Activated T-cell treated with anti-CD3 and anti-CD28 coated beads, Interleukin-2, amount 50 U/mL, for 1 hour (primary cell): Measurements from ENCODE around the gene PRSS50.
"Not testable (repeated sequence)": the region's sequence is repeated elsewhere in the genome, so short reads cannot be mapped to it uniquely, and the experiment has no call there.

ENCODE experiments used
- DNase-seq: peaks from one replicate; pipeline ENCODE4 v3.0.0-alpha.2; 2020

The PRSS50 gene, protein sequence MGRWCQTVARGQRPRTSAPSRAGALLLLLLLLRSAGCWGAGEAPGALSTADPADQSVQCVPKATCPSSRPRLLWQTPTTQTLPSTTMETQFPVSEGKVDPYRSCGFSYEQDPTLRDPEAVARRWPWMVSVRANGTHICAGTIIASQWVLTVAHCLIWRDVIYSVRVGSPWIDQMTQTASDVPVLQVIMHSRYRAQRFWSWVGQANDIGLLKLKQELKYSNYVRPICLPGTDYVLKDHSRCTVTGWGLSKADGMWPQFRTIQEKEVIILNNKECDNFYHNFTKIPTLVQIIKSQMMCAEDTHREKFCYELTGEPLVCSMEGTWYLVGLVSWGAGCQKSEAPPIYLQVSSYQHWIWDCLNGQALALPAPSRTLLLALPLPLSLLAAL

DNA sequence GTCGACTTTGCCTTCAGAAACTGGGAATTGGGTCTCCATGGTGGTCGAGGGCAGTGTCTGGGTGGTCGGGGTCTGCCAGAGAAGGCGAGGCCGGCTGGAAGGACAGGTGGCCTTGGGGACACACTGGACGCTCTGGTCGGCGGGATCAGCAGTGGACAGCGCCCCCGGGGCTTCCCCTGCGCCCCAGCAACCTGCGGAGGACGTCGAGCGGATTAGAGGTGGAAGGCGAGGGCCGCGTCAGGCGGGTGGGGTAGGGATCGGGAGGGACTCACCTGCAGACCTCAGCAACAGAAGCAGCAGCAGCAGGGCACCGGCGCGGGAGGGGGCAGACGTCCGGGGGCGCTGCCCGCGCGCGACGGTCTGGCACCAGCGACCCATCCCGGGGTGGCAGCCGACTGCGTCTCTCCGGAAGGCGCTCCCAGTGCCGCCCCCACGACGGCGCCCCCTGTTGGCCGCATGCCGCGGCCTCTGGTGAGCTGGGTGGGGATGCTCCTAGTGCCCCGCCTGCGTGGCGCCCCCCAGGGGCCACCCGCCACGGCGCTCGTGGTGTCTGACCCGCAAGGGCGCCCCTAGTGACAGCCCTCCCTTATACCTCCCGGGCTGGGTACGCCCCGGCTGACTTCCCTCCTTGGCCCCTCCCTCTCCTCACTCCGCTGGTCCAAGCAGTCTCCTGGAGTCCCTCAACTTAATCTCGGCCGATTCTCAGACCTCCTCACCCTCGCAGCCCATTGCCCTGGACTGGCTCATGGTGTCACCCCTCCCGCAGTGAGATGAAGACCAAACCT, at the start of gene PRSS50:
Gene PRSS50, minus strand, starts transcription at position 423 of the 785 bp plus-strand sequence. Its CDS starts 45 bp downstream, at position 378.
- DNase-seq, result peak; percentile 43

- no peak for DNase-seq
These were observed 46.5 kb upstream of the PRSS50 start for GRCh38 chr3:46764206-46764605.

DNA sequence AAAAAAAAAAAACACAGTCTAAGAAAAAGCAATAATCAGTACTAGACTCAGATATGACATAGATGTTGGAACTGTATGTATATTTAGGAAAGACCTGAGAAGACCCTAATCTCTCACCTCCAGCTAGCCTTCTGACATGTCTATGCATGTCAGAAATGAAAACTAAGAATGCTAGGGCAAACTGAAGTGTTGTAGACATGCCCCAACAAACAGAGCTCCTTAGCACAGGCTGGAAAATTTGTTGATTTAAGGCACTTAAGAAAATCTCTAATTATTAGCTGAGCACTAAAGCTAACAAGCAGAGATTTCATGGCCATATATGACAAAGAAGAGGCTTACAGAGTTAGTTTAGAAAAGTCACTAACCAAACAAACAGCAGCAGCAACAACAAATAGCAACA, 45.5 kb upstream of the PRSS50 start:
- DNase-seq, result no peak

- no peak for DNase-seq
These were observed 41.8 kb upstream of the PRSS50 start for GRCh38 chr3:46759239-46760167.

- no peak for DNase-seq
These were observed 39.0 kb upstream of the PRSS50 start for GRCh38 chr3:46756642-46757041.

GRCh38 chr3:46755646-46756045, 38.0 kb upstream of the PRSS50 start:
- DNase-seq, result no peak

- DNase-seq, result not testable (repeated sequence)
These were observed 35.5 kb upstream of the PRSS50 start for GRCh38 chr3:46753127-46753526.

GRCh38 chr3:46750555-46751038, 32.9 kb upstream of the PRSS50 start:
- DNase-seq, result no peak

DNA sequence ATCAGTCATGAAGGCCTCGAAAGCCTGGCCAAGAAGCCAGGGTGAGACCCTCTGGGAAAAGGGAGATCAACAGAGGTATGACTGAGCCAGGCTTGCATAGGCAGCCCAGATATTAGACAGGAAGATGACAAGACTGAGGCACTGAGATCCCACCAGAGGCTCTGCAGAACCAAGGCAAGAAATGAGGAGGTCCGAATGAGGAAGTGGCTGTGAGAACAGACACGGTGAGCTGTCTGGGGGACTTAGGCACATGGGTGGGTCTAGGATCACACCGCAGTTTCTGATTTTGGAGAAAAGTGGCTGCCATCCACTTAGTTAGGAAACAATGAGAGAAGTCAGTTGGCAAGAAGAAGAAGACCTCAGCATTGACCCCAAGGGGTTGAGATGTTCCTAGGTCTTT, 31.5 kb upstream of the PRSS50 start:
- no peak for DNase-seq

GRCh38 chr3:46748170-46748569, 30.5 kb upstream of the PRSS50 start:
- no peak for DNase-seq

GRCh38 chr3:46746711-46747110, 29.0 kb upstream of the PRSS50 start:
- no peak for DNase-seq

DNA sequence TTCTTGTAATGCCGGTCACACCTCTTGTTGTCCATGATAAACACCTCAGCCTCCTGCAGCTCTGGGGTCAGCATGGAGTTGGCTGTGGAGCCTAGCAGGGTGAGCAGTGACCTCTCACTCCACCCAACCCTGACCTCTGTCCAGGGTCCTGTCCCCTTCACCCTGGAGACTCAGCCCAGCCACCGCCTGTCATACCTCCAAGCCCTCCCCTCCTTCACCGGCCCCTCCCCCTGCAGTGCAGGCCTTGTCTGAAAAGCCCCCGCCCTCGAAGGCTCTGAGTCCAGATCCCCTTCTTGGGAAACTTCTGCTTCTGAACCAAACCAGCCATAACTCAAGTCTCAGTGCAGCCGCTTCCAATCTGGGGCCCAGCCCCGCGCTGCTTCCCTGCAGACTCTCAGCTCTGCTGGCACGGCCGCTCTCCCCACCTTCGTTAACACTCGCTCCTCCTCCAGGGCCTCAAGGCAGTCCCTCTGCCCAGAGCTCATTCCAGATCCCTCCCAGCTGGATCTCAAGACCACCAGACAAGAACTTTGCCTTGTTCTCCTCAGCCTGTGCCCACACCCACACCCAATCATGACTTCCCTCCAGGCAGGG, 25.4 kb upstream of the PRSS50 start:
- DNase-seq, result no peak

DNA sequence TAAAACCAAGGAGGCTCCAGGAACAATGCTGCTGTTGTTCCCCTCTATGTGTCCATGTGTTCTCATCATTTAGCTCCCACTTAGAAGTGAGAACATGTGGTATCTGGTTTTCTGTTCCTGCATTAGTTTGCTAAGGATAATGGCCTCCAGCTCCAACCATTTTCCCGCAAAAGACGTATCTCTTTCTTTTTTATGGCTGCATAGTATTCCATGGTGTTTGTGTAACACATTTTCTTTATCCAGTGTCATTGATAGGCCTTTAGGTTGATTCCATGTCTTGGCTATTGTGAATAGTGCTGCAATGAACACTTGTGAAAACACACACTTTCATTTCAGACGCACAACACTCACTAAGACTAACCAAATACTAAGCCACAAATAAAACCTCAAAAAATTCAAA, 21.9 kb upstream of the PRSS50 start:
- not testable (repeated sequence) for DNase-seq

GRCh38 chr3:46737329-46737731, 19.7 kb upstream of the PRSS50 start:
- DNase-seq, result no peak

DNA sequence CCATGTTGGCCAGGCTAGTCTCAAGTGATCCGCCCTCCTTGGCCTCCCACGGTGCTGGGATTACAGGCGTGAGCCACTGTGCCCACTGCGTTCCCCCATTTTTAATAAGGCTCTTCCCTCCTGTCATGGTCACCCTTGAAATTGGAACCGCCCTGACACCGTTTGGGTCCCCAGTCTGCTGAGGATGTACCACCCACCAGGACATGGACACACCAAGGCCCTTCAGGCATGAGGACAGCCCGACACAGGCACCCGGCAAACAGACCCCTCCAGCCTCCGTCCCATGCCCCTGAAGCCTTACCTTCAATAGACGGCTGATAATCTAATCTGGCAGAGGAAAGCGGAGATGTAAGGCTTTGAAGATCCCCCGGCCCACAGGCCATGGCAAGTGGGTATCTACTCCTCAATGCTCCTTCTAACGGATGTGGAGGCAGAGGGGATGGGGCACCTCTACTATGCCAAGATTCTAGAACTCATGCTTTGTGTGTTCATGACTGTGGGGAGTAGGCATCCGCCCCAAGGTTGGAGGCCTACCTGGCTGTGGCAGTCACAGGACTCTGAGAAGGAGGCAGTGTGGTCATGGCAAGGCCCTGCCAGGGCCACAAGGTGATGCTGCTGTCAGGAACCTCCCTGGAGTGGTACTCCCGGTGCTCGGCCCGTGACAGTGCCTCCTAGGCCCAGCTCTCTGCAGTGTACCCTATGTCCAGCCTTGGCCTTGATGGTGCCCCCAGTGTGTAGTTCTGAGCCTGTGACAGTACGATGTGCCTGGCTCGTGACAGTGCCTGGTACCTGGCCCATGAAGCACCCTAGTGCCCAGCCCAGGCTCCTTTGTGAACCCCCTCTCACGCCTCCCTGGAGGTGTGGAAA, 18.6 kb upstream of the PRSS50 start:
- no peak for DNase-seq

GRCh38 chr3:46734773-46735172, 17.1 kb upstream of the PRSS50 start:
- no peak for DNase-seq

DNA sequence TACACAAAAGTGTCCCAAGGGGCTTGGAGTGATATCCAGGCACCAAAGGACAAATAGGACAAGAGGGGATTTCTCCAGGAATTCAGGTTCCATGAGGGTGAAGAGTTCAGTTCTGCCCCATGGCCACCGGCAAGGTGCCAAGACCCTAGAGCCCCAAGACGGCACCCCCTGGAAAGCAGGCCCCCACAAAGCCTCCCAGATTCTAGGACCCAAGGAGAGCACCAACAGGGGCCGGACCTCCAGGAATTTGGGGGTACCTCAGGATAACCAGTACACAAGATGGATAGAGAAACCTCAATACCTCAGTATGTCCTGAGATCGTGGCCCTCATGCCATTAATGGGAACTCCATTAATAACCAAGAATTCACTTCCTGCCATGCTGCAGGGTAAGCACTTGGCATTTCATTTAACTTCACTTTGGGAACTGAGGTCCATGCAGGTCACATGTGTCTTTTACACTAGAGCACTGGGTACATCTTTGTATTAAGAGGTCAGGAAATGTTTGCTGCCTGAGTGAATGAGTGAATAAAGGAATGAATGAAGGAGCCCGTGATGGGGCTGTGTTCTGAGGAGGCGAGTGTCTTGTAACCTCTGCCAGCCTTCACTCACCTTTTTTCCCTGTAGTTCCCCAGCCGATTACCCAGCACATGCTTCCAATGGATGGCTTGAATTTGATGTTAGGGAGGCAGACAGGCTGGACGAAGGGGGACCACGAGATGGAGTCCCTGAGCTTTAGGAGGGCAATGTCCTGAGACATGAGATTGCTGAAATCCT, 15.5 kb upstream of the PRSS50 start:
- no peak for DNase-seq

DNA sequence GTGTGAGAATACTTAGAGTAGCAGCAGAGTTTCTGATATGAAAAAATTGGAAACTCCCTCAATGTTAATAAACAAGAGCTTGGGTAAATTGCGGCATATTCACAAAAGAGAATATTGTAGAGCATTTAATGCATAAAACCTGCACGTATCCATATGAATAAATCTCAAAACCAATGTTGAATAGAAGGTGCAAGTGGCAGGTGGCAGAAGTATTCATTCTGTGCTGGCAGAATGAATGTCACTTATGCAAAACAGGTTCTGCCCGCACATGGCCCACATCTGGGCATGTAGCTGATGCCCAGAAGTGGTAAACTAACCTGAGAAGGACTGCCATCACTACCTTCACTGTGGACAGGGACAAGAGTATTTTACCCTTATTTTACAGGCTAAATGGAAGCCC, 14.1 kb upstream of the PRSS50 start:
- DNase-seq, result no peak

DNA sequence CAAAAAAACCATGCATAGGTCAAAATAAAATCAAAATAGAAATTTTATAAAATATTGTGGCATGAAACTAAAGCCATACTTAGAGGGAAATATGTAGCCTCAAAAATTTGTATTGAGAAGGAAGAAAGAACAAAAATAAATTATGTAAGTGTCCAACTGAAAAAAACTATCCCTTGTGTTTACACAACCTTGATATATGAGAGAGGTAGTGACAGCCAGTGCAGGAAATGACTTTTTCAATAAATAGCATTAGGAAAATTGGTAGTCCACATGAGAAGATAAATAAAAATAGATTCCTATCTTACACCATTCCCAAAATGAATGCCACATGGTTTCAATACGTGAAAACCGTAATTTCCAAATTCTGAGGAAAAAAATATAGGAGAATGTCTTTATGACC, 13.2 kb upstream of the PRSS50 start:
- DNase-seq, result no peak

DNA sequence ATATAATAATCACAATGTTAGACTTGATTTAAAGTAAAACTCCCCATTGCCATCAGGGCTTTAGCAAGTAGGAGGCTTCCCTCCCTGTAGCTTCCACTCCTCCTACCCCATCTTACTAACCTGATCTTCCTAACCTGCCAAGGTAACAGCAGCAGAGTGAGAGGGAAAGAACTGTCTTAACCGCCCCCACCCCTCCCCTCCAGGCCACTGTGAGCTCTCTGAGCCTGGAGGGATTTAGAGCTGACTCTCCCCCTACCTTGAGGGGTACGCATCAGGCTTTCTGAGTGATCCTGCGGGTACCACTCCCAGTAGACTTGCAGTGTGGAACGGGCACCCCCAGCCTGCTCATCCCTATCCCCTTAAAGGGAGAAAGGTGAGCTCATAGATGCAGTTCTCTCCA, 11.4 kb upstream of the PRSS50 start:
- DNase-seq, result no peak
